ENCODE results near the gene VEPH1. TPM values are rescaled to one million over a fixed set of nuclear protein-coding genes. Genes with fewer than 3 reads are reported as not detected.
A peak's percentile ranks its signal among the peaks of the same experiment; 100 is the strongest.

The VEPH1 gene
- total RNA-seq, 1 experiment from 2014 or later: 49.0 TPM

- DNase-seq (ENCODE audit: low read depth): no peak
These were observed 197.8 kb downstream of the VEPH1 start for GRCh38 chr3:157305392-157305791.

- no peak for DNase-seq (ENCODE audit: low read depth)
These were observed 201.5 kb downstream of the VEPH1 start for GRCh38 chr3:157301755-157302154.

DNA sequence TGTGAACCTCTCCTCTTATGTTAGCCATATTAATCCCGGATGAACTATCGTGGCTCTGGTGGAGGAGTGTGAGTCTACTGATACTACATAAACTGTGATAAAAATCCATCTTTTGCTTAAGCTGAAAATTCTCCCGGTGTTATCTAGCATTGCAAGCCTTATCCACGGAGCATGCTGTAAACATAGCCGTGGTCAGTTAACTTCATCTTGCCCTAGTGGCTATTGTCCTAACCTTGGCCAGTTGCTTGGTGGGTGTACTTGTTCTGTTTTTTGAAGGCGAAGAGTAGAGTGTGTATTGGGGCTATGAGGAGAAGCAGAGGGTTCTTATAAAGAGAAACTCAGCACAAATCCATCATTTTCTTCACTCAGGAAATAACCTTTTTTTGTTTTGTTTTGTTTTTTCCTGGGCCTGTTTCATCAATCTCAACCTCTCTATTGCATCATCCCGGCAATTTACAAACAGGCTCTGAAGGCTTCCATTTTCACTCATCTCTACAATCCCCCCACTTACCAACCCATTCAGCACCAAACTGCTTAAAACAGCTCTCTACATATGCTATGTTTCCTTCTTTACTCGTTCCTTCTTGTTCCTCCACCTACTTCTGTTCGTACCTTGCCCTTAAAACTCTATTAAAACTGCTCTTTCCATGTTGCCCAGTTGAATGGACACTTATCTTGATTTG, 202.1 kb downstream of the VEPH1 start:
- no peak for DNase-seq (ENCODE audit: low read depth)

DNA sequence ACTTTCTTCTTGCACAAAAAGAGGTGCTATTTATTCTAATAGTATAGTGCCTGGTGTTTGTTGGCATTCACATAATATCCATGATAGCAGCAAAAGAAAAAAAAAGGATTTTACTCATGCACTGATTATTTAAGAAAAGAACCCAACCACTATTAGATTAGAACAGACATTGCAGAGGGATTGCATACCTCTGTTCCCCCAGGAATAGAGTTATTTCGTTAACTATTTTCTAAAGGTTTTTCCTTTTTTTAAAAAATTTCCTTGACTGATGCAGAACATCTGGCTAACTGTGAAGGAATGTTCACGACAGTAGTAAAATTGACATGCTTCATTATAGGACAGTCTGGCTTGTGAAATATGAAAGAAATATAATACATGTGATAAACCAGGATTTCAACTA, 203.1 kb downstream of the VEPH1 start:
- peak; percentile 50 for DNase-seq (ENCODE audit: low read depth)

DNA sequence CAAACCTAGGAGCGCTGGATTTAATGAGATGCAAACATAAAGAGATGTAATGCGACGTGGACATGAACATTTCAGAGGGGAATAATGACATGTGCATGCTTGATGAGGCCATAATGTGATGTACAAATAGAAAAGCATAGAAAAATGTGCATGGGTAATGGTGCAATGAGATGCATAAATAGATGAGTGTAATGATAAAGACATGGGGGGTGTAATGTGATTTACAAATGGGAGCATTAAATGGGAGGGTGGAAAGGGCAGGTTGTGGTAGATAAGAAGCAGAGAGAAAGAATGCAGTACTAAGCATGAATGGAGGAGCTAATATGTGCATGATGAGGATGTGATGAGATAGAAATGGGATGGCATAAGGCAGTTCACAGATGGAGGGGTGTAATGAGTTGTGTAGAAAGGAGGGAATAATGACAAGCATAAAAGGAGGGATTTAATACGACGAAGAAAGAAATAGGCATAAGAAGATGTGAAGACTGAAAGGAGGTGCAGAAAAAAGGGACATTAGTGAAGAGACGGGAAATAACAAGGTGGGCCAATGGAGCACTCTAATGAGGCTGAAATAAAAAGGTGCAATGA, 205.8 kb downstream of the VEPH1 start:
- DNase-seq (ENCODE audit: low read depth): no peak

GRCh38 chr3:157294953-157295352, 208.3 kb downstream of the VEPH1 start:
- DNase-seq (ENCODE audit: low read depth): no peak

DNA sequence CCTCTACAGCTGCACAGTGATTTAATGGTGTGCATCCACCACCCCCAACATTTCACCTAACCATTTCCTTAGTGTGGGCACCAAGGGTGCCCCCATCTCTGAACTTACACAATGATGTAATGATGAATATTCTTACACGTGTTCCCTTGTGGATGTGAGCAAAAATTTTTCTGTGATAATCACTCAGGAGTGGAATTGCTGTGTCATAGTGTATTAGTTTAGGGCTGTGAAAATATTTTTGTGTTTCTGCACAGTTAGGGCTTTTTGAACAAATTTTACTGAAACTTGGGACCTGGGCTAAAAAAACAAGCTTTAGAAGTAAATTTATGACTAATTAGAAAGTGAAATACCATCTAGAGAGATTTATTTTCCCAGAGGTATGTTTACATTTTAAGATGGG, 208.7 kb downstream of the VEPH1 start:
- DNase-seq (ENCODE audit: low read depth): peak; percentile 62

- DNase-seq (ENCODE audit: low read depth): peak; percentile 88
These were observed 212.4 kb downstream of the VEPH1 start for GRCh38 chr3:157290766-157291165.

- peak; percentile 32 for DNase-seq (ENCODE audit: low read depth)
These were observed 217.2 kb downstream of the VEPH1 start for GRCh38 chr3:157285966-157286365.

DNA sequence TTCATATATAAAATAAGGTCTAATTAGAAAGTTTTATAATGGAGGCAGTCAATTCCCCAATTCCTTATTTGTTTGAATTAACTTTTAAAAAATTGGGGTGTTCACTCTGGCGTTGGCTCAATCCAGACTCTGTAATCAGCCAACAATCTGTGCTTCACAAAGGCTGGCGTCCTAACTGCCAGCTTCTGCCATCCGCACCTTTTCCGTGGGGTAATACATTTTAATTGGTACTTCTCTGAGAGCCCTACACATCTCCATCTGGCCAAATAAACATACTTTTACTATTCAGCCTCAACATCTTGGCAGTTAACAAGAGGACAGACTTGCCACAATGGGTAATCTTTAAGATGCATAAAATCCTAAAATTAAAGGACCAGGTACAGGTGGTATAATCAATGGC, 218.1 kb downstream of the VEPH1 start:
- DNase-seq (ENCODE audit: low read depth): no peak

DNA sequence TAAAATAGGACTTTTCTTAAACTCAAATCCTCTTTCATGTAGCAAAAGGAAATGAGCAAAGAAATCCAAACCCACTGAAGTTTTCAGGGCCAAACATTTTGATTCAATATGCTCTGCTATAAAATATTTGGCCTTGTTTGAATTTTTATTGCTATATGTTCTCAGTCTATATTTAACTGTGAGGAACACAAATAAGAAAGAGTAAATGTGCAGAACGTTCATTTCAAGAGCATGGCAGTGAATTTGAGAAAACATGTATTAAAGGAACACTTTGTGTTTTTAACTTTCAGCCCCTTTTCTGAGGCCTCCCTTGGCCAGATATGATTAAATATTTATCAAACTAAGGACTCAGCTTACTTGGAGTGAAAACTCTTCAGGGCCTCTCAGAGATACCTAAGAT, 218.5 kb downstream of the VEPH1 start:
- no peak for DNase-seq (ENCODE audit: low read depth)

GRCh38 chr3:157282261-157283191, 220.7 kb downstream of the VEPH1 start:
- DNase-seq (ENCODE audit: low read depth): peak; percentile 95

- DNase-seq (ENCODE audit: low read depth): peak; percentile 41
These were observed 222.4 kb downstream of the VEPH1 start for GRCh38 chr3:157280786-157281185.

DNA sequence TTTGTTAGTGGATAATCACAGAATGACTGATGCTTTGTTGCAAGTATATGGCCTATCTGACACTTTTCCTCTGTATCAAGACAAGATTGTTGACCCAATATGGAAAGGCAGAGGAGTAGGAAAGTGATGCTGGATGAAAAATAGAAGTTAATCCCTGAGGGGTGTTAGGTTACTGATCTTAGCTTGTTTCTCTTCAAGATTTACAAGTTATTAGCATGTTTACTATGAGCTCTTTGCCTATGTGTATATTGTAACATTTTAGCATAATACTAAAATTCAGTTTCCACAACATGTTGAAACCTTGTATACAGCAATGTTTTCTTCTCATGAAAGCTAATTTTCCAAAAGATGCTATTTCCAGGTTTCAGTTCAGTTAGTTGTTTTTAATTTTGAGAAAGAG, 222.9 kb downstream of the VEPH1 start:
- DNase-seq (ENCODE audit: low read depth): no peak

DNA sequence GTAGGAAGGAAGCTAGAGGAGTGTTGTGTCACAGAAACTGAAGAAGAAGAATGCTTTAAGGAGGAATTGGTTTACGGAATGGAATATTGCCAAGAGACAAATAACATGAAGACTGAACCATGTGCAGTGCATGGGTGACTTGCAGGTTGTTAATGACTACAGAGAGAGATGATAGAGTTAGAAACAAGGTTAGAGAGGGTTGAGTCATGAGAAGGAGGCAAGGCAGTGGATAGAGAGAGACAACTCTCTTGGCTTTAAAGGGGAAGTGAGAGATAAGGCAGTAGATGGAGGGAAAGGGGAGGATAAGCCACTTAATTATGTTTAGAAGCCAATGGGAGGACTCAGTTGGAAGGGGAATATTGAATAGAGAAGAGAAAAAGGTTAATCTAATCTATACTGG, 224.0 kb downstream of the VEPH1 start:
- DNase-seq (ENCODE audit: low read depth): no peak

- no peak for DNase-seq (ENCODE audit: low read depth)
These were observed 226.4 kb downstream of the VEPH1 start for GRCh38 chr3:157276801-157277200.

- no peak for DNase-seq (ENCODE audit: low read depth)
These were observed 227.4 kb downstream of the VEPH1 start for GRCh38 chr3:157275832-157276231.

GRCh38 chr3:157274644-157275137, 228.5 kb downstream of the VEPH1 start:
- peak; percentile 31 for DNase-seq (ENCODE audit: low read depth)

DNA sequence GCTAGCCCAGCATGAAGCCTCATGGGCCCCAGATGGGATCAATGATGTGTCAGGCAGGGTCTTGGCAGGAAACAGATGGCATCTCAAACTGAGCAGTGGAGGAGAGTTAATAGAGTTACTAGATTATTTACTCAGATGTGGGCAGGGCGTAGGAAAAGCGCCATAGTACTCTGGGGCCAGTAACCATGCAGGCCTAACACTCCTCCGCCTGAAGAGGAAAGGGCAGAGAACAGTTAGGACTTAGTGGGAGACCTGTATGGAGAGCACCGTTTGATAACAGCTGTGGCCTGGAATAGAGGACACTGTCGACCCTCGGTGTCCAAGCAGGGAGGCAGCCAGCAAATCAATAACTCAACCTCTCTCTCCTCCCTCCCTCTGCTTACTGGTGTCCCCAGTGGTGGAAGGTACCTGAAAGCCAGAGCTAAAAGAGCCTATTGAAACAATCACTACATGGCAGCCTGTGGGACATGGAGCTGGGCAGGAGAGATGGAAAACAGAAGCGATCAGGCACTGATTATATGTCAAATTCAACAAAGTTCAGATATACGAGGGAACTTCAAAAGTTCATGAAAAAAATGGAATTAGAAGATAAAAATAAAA, 231.8 kb downstream of the VEPH1 start:
- no peak for DNase-seq (ENCODE audit: low read depth)

DNA sequence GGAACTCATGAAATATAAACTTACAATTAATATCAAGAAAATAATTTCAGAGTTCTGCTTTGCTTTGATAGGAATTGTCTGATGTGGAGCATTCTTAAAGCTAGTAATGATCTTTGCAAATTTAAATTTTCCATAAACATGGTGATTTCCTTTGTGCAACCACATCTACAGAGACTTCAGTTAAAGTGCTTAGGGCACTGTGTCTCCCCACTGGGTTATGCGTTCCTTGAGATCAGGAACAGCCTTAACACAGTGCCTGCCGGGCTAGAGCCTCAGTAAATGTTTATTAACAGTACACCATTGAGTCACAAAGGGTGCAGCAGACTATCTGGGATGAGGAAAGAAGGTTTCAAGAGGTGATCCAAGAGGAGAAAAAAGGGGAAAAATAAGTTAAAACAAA, 235.2 kb downstream of the VEPH1 start:
- no peak for DNase-seq (ENCODE audit: low read depth)

DNA sequence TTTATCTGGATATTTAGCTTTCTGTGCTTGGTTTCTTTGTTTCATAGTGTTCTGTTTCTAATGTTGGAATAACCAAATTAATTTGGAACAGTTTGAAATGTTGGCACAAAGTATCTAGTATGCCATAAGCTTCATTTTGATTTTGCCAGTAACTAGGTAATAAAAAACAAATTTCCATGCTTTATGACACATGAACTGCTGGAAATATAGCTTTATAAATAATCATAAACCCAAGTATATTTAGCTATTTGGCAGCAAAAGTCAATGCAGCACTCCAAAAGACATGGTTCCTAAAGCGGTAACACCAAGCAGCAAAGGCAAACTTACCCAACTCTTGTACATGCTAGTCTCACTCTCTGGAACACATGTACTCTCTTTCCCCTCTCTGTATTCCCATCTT, 237.3 kb downstream of the VEPH1 start:
- no peak for DNase-seq (ENCODE audit: low read depth)

DNA sequence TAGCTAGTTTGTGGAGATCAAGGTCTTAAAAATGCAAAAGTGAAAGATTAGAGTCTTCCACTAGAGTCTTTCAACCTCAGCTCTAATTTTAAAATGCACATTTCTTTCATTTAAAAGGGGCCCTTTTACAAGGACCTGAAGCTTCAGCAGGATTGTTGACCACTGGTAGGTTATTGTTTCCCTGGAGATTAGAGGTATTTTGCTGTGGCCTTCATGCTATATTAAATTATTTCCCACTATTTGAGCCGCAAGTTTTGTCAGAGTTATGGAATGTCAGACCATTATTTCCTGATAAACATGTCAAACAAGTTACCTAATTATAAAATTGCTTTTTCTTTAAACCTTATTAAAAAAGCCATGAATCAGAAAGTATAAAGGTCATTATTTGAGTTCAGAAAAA, 240.2 kb downstream of the VEPH1 start:
- DNase-seq (ENCODE audit: low read depth): peak; percentile 39
